ENCODE results near the gene HACD2. TPM values are rescaled to one million over a fixed set of nuclear protein-coding genes. Genes with fewer than 3 reads are reported as not detected.

The HACD2 gene
- polyA plus RNA-seq, 3 donors: 12.9 to 17.1 (median 15.1) TPM

GRCh38 chr3:123451186-123451585 is 133.7 kb downstream of the HACD2 start:
- Histone ChIP-seq H3K4me2 (replicated peaks; ENCODE audit: extremely low read depth, low read length, poor library complexity, severe bottlenecking) (no peak overlapping the region), H3K79me2 (ENCODE audit: insufficient read depth, low read length) (no peaks in the 10 kb centered on the region), H3K27me3 (ENCODE audit: control insufficient read depth in 2 of 2, insufficient read depth in 2 of 2, low read length in 2 of 2) (peaks cover 40 to 60% of the 10 kb centered on the region in 2 donors), H4K20me1 (ENCODE audit: insufficient read depth, low read length) (no peaks in the 10 kb centered on the region), H3K4me3 (replicated peaks in 1 of 3; ENCODE audit: low read depth in 2 of 3, low read length in 3 of 3) (no peak overlapping the region), H3K27ac (ENCODE audit: low read depth in 1 of 2, low read length in 2 of 2) (no peak overlapping the region), H3K9ac (ENCODE audit: insufficient read depth, low read length, poor library complexity, severe bottlenecking) (no peak overlapping the region), H2AFZ (ENCODE audit: insufficient read depth, low read depth, low read length, poor library complexity, severe bottlenecking) (no peak overlapping the region), H3K4me1 (ENCODE audit: control insufficient read depth in 1 of 2, insufficient read depth in 2 of 2, low read length in 2 of 2) (peaks cover 12 to 18% of the 10 kb centered on the region in 2 donors), H3K9me3 (replicated peaks in 1 of 2; ENCODE audit: control insufficient read depth in 1 of 2, insufficient read depth in 1 of 2, low read length in 2 of 2) (peaks cover 0 to 10% of the 10 kb centered on the region in 2 donors), H3K36me3 (replicated peaks in 1 of 2; ENCODE audit: control insufficient read depth in 1 of 2, insufficient read depth in 2 of 2, low read length in 2 of 2) (no peaks in the 10 kb centered on the region)
- no peak for TF ChIP-seq CTCF (IDR thresholded peaks at IDR 0.05)
- peak overlapping the region in 1 of 2 donors; percentile 79 for H3K4me3 Mint-ChIP-seq
- H3K27me3 Mint-ChIP-seq (ENCODE audit: low read depth in 3 of 3): peaks cover 52 to 81% (median 65%) of the 10 kb centered on the region in 3 donors
- H3K27ac Mint-ChIP-seq: no peak overlapping the region
- WGBS (ENCODE audit: insufficient coverage): 78% methylated on average over 3 of the region's 4 CpGs
- no peak for DNase-seq
- intact Hi-C loops (cut with micrococcal nuclease): no loop called here
- H3K9me3 Mint-ChIP-seq: peaks cover 0 to 12% (median 3%) of the 10 kb centered on the region in 7 donors
- peaks cover 2% of the 10 kb centered on the region for H3K4me1 Mint-ChIP-seq
- H3K36me3 Mint-ChIP-seq: no peaks in the 10 kb centered on the region

GRCh38 chr3:123449997-123450604 is 134.8 kb downstream of the HACD2 start:
- Mint-ChIP-seq H3K9me3 (peaks cover 0 to 12% (median 3%) of the 10 kb centered on the region in 7 donors), H3K36me3 (no peaks in the 10 kb centered on the region), H3K4me3 (peak overlapping the region; percentile 34 to 79), H3K4me1 (peaks cover 2% of the 10 kb centered on the region), H3K27ac (no peak overlapping the region), H3K27me3 (ENCODE audit: low read depth in 3 of 3) (peaks cover 55 to 85% (median 71%) of the 10 kb centered on the region in 3 donors)
- intact Hi-C loops (cut with micrococcal nuclease): no loop called here
- Histone ChIP-seq H3K9me3 (replicated peaks in 1 of 2; ENCODE audit: control insufficient read depth in 1 of 2, insufficient read depth in 1 of 2, low read length in 2 of 2) (peaks cover 0 to 10% of the 10 kb centered on the region in 2 donors), H3K79me2 (ENCODE audit: insufficient read depth, low read length) (no peaks in the 10 kb centered on the region), H3K27me3 (ENCODE audit: control insufficient read depth in 2 of 2, insufficient read depth in 2 of 2, low read length in 2 of 2) (peaks cover 44 to 69% of the 10 kb centered on the region in 2 donors), H3K36me3 (replicated peaks in 1 of 2; ENCODE audit: control insufficient read depth in 1 of 2, insufficient read depth in 2 of 2, low read length in 2 of 2) (no peaks in the 10 kb centered on the region), H2AFZ (ENCODE audit: insufficient read depth, low read depth, low read length, poor library complexity, severe bottlenecking) (no peak overlapping the region), H3K4me1 (ENCODE audit: control insufficient read depth in 1 of 2, insufficient read depth in 2 of 2, low read length in 2 of 2) (peaks cover 12 to 18% of the 10 kb centered on the region in 2 donors), H3K27ac (ENCODE audit: low read depth in 1 of 2, low read length in 2 of 2) (no peak overlapping the region), H3K4me3 (replicated peaks in 1 of 3; ENCODE audit: low read depth in 2 of 3, low read length in 3 of 3) (no peak overlapping the region), H4K20me1 (ENCODE audit: insufficient read depth, low read length) (no peaks in the 10 kb centered on the region), H3K9ac (ENCODE audit: insufficient read depth, low read length, poor library complexity, severe bottlenecking) (no peak overlapping the region), H3K4me2 (replicated peaks; ENCODE audit: extremely low read depth, low read length, poor library complexity, severe bottlenecking) (peak overlapping the region; percentile 79)
- TF ChIP-seq CTCF (IDR thresholded peaks at IDR 0.05): no peak
- WGBS (ENCODE audit: insufficient coverage): 11% methylated on average over 27 of the region's 33 CpGs
- no peak for DNase-seq

Data from CD14-positive monocyte (primary cell).